Loucy (cell line): Measurements from ENCODE around the gene MEIS1.

Experiments used
- H2AFZ ChIP-seq: fragments of 200-600 bp; sonication (generic); 2 replicates; pipeline ENCODE4 v1.6.0; 2016; ENCODE audit warnings: antibody characterized with exemption, mild to moderate bottlenecking, low read length, moderate library complexity
- H3F3A ChIP-seq: fragments of 200-600 bp; 2 replicates; pipeline ENCODE4 v1.6.0; 2016; ENCODE audit warnings: antibody characterized with exemption, low read depth, mild to moderate bottlenecking
- H3K27me3 ChIP-seq: fragments of 200-600 bp; sonication (generic); 2 replicates; pipeline ENCODE4 v1.6.1; 2014; ENCODE audit warnings: low read length, mild to moderate bottlenecking; ENCODE audit not compliant: insufficient read depth, poor library complexity, severe bottlenecking
- H3K36me3 ChIP-seq: fragments of 200-600 bp; sonication (generic); 2 replicates; pipeline ENCODE4 v1.6.1; 2016; ENCODE audit warnings: low read length; ENCODE audit not compliant: insufficient read depth
- H3K4me1 ChIP-seq: fragments of 200-600 bp; sonication (generic); 2 replicates; pipeline ENCODE4 v1.5.1; 2014; ENCODE audit warnings: low read length, mild to moderate bottlenecking; ENCODE audit not compliant: insufficient read depth, poor library complexity, severe bottlenecking
- H3K4me2 ChIP-seq: fragments of 200-600 bp; sonication (generic); 2 replicates; pipeline ENCODE4 v1.6.0; 2014; ENCODE audit warnings: antibody characterized with exemption, low read length, low read depth, mild to moderate bottlenecking; ENCODE audit not compliant: poor library complexity, severe bottlenecking
- H3K4me3 ChIP-seq: fragments of 200-600 bp; sonication (generic); 2 replicates; pipeline ENCODE4 v1.5.1; 2014; ENCODE audit warnings: low read length, mild to moderate bottlenecking, mixed read lengths; ENCODE audit not compliant: poor library complexity, severe bottlenecking
- H3K79me2 ChIP-seq: fragments of 200-600 bp; sonication (generic); 2 replicates; pipeline ENCODE4 v1.6.1; 2014; ENCODE audit warnings: low read length; ENCODE audit not compliant: insufficient read depth
- H3K9ac ChIP-seq: fragments of 200-600 bp; sonication (generic); 2 replicates; pipeline ENCODE4 v1.6.0; 2014; ENCODE audit warnings: mild to moderate bottlenecking, low read depth, low read length, moderate library complexity; ENCODE audit not compliant: poor library complexity, severe bottlenecking
- H3K9me2 ChIP-seq: fragments of 200-600 bp; sonication (generic); replicated peaks from 2 replicates; pipeline ENCODE4 v1.6.1; 2016; ENCODE audit warnings: low read depth, low read length, mixed read lengths
- H3K9me3 ChIP-seq: fragments of 200-600 bp; sonication (generic); 2 replicates; pipeline ENCODE4 v1.6.1; 2014; ENCODE audit warnings: mild to moderate bottlenecking, antibody characterized with exemption, low read length, low read depth; ENCODE audit not compliant: insufficient read depth
- H4K20me1 ChIP-seq: fragments of 200-600 bp; sonication (generic); 2 replicates; pipeline ENCODE4 v1.6.0; 2014; ENCODE audit warnings: antibody characterized with exemption, low read length, mild to moderate bottlenecking; ENCODE audit not compliant: insufficient read depth, poor library complexity, severe bottlenecking
- EZH2phosphoT487 ChIP-seq: fragments of 200-600 bp; IDR thresholded peaks from 2 replicates; pipeline ENCODE4 v1.6.1; 2018; ENCODE audit warnings: antibody characterized with exemption, mild to moderate bottlenecking, moderate library complexity, borderline replicate concordance
- TF ChIP-seq, protein P1 (sequence below): fragments of 200-600 bp; sonication (generic); conservative IDR thresholded peaks from 2 replicates; pipeline ENCODE4 v1.5.1; 2014; ENCODE audit warnings: mild to moderate bottlenecking, antibody characterized with exemption, low read length

MEIS1 gene

DNA sequence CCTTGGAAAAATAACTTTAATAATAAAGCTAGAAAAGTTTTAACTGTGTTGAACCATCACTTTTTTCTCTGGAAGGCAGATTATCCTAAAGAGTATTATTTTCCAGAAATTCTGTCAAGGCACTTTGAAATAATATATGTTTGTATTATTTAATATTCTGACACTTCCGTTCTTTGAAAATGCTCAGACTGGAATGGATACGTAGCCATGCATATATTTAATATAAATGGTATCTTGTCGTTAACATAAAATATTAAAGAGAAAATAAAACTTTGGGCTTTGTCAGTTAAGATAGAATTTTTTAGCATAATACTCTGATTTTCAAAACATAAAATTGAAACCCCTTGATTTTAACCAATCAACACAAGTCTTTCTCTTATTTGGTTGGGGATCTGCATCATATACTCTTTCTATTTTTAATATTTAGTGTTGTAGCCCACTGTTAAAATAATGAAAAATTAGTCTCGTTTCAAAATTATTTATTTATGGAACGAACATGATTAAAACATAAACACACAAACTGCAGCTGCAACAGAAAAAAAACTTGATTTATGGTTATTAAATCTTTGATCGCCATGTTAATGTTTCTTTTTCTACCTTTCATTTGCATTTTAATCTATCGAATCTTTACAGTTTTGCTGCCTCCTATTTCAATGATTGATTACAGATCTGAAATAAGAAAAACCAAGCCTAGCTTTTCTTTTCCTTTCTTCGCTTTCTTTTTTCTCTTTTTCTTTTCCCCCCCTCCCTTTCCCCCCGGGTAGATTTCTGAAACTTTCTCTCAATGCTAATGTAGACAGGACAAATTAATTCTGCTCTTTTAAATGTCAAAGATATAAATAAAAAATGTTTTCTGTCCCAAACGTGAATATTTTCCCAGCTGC lies 145.5 kb downstream of the MEIS1 start:
- Histone ChIP-seq H3K4me2 (no peak overlapping the region), H3K4me3 (no peak overlapping the region), H3K27me3 (no peaks in the 10 kb centered on the region), H4K20me1 (no peaks in the 10 kb centered on the region), H3K36me3 (no peaks in the 10 kb centered on the region), H2AFZ (no peak overlapping the region), H3K9me3 (no peaks in the 10 kb centered on the region), H3K79me2 (no peaks in the 10 kb centered on the region), H3K4me1 (no peaks in the 10 kb centered on the region), H3K9me2 (no peaks in the 10 kb centered on the region), H3K9ac (no peak overlapping the region), H3F3A (no peaks in the 10 kb centered on the region)
- TF ChIP-seq, protein P1, sequence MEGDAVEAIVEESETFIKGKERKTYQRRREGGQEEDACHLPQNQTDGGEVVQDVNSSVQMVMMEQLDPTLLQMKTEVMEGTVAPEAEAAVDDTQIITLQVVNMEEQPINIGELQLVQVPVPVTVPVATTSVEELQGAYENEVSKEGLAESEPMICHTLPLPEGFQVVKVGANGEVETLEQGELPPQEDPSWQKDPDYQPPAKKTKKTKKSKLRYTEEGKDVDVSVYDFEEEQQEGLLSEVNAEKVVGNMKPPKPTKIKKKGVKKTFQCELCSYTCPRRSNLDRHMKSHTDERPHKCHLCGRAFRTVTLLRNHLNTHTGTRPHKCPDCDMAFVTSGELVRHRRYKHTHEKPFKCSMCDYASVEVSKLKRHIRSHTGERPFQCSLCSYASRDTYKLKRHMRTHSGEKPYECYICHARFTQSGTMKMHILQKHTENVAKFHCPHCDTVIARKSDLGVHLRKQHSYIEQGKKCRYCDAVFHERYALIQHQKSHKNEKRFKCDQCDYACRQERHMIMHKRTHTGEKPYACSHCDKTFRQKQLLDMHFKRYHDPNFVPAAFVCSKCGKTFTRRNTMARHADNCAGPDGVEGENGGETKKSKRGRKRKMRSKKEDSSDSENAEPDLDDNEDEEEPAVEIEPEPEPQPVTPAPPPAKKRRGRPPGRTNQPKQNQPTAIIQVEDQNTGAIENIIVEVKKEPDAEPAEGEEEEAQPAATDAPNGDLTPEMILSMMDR, result no peak
- TF ChIP-seq EZH2phosphoT487, result no peak

DNA sequence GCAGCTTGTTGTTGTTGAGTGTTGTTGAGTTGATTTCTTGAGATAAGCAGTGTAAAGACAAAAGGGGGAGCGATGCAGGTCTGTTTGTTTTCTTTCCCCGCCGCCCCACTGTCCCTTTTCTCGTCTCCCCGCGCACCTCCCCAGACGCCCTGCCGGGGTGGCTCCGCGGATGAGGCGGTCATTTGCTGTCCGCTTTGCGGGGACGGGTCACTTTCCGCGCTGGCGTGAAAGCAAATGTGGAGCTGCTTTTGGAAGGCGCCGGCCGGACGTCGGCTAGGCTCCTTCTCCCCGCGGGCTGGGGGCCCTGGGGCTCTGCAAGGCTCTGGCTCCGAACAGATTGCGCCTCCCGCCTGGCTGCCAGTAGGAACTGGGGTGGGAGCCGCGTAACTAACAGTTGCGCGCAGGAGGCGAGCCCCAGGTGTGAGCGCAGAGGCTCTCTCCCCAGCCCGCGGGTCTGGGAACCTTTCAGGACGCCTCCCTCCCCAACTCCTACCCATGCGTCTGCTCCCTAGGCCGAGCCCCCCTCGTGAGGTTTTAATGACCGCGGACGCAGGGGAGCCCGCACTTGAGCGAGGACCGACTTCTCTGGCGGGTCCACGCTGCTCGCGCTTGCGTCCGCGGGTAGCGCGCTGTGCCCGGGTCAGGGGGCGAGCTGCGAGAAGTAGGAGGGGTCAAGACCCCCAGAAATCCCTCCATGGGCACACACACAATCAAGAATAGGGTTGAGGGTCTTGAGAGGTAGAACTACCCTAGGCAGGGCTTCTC lies 146.6 kb downstream of the MEIS1 start:
- H3K4me3 ChIP-seq, result no peak overlapping the region
- TF ChIP-seq, protein P1, result no peak
- no peak for TF ChIP-seq EZH2phosphoT487
- H3K36me3 ChIP-seq, result no peaks in the 10 kb centered on the region
- no peak overlapping the region for H2AFZ ChIP-seq
- no peaks in the 10 kb centered on the region for H3K4me1 ChIP-seq
- no peak overlapping the region for H3K4me2 ChIP-seq
- H3K79me2 ChIP-seq, result no peaks in the 10 kb centered on the region
- no peaks in the 10 kb centered on the region for H3K27me3 ChIP-seq
- no peaks in the 10 kb centered on the region for H3K9me2 ChIP-seq
- H4K20me1 ChIP-seq, result no peaks in the 10 kb centered on the region
- H3F3A ChIP-seq, result no peaks in the 10 kb centered on the region
- no peaks in the 10 kb centered on the region for H3K9me3 ChIP-seq
- H3K9ac ChIP-seq, result no peak overlapping the region

DNA sequence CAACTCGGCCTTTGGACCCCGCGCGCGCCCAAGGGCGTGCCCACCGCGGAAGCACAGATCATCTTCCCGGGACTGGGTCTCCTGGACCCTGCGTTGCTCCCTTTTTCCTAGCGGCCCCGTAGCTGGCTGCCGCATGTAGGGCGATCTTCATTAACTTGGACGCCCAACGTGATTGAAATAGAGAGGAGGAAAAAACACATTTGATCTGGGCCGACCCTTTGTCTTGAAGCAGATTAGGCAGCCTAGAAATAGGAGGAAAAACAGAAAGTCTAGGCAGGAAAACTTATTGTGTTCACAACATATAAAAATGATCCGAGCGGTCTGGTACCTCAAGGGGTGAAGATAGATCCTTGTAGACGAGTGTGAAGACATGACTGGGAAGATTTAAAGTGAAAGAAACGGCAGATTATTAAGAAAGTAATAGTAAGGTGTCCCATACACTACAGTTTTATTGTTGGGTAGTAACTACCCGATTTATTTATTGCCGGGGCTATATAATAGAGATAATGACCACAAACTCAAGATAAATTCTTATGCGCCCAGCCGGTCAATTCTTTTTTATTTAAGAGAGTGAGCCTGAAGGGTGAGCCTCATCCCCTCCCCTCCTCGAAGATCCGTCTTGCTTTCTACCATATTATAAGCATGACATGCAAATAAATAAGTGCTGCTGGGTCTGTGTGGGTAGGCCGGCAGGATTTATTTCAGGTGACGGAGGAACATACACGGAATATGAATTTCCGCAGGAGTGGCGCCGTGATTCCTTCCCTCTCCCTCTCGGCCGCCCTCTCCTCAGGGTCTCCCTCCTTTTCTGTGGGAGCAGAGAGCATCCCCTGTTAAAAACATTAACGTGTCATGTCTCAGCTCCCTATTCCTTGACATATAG lies 147.4 kb downstream of the MEIS1 start:
- Histone ChIP-seq H3K27me3 (no peaks in the 10 kb centered on the region), H3K36me3 (no peaks in the 10 kb centered on the region), H3K9ac (no peak overlapping the region), H3K9me3 (no peaks in the 10 kb centered on the region), H2AFZ (no peak overlapping the region), H3F3A (no peaks in the 10 kb centered on the region), H3K4me3 (no peak overlapping the region), H3K79me2 (no peaks in the 10 kb centered on the region), H3K4me2 (no peak overlapping the region), H3K4me1 (no peaks in the 10 kb centered on the region), H3K9me2 (no peaks in the 10 kb centered on the region), H4K20me1 (no peaks in the 10 kb centered on the region)
- TF ChIP-seq, protein P1, result no peak
- no peak for TF ChIP-seq EZH2phosphoT487
